H1 (cell line): ENCODE results near the gene GOLGA7B. TPM values are rescaled to one million over a fixed set of nuclear protein-coding genes. Genes with fewer than 3 reads are reported as not detected.

Experiments used
- CTCF ChIA-PET: fragments of 300-600 bp; sonication (Branson Sonifier 250); formaldehyde crosslinking; loops from one replicate; lab custom pipeline; 2021; ENCODE audit not compliant: partially characterized antibody; lab: Charles Lee
- POLR2A ChIA-PET: fragments of 300-600 bp; sonication (Branson Sonifier 250); formaldehyde crosslinking; loops from one replicate; lab custom pipeline; 2021; ENCODE audit warnings: inconsistent platforms; ENCODE audit not compliant: partially characterized antibody; lab: Charles Lee
- DNase-seq, 2 experiments: peaks; one replicate each; pipeline versions ENCODE4 v3.0.0 to v3.0.0-alpha.2; 2010 to 2022; ENCODE audit warnings: low spot score in 2 of 2, low read depth in 1 of 2, mixed read lengths in 1 of 2
- FAIRE-seq: peaks from 2 replicates; lab custom pipeline; 2011; peaks lifted over from hg19 to GRCh38; lab: Jason Lieb, UNC
- H2AFZ ChIP-seq: 2 replicates; pipeline ENCODE4 v1.8.1; 2012; ENCODE audit warnings: low read length, inconsistent platforms
- H2AK5ac ChIP-seq: 2 replicates; pipeline ENCODE4 v1.6.1; 2013; ENCODE audit warnings: low read depth, low read length
- H2BK120ac ChIP-seq: replicated peaks from 2 replicates; pipeline ENCODE3; 2013; ENCODE audit warnings: low read depth, low read length, inconsistent platforms
- H2BK12ac ChIP-seq: 2 replicates; pipeline ENCODE4 v1.6.1; 2013; ENCODE audit warnings: low read depth, low read length
- H2BK15ac ChIP-seq: 2 replicates; pipeline ENCODE4 v1.6.1; 2013; ENCODE audit warnings: low read length
- H2BK20ac ChIP-seq: 2 replicates; pipeline ENCODE4 v1.6.1; 2013; ENCODE audit warnings: low read length
- H2BK5ac ChIP-seq: 2 replicates; pipeline ENCODE4 v1.6.1; 2013; ENCODE audit warnings: low read depth, low read length
- H3K14ac ChIP-seq: 2 replicates; pipeline ENCODE4 v1.6.1; 2013; ENCODE audit warnings: inconsistent platforms; ENCODE audit not compliant: insufficient read length
- H3K18ac ChIP-seq: 2 replicates; pipeline ENCODE4 v1.6.1; 2013; ENCODE audit warnings: low read length; ENCODE audit errors: extremely low read depth
- H3K23ac ChIP-seq: 2 replicates; pipeline ENCODE4 v1.6.1; 2013; ENCODE audit warnings: inconsistent platforms; ENCODE audit not compliant: insufficient read length
- H3K23me2 ChIP-seq: 2 replicates; pipeline ENCODE4 v1.6.1; 2013; ENCODE audit warnings: low read depth, low read length
- H3K27ac ChIP-seq: 2 replicates; pipeline ENCODE4 v1.6.1; 2011; ENCODE audit warnings: low read depth, low read length, inconsistent platforms
- H3K27me3 ChIP-seq, 4 experiments: replicated peaks in 1 of 4; 1 replicate in 1 of 4; 2 replicates in 3 of 4; pipeline versions ENCODE4 v1.6.1 to v1.8.1; 2011 to 2013; ENCODE audit warnings: low read length in 3 of 4, mild to moderate bottlenecking in 3 of 4, inconsistent platforms in 2 of 4, mixed read lengths in 2 of 4, moderate library complexity in 1 of 4; ENCODE audit not compliant: control insufficient read depth in 3 of 4, insufficient read depth in 3 of 4; ENCODE audit errors: extremely low read depth in 1 of 4
- H3K36me3 ChIP-seq, 4 experiments: 2 replicates each; pipeline versions ENCODE4 v1.6.1 to v1.8.1; 2011 to 2013; ENCODE audit warnings: mild to moderate bottlenecking in 4 of 4, low read length in 3 of 4, moderate library complexity in 2 of 4, control low read depth in 1 of 4, inconsistent platforms in 1 of 4; ENCODE audit not compliant: insufficient read depth in 4 of 4, control insufficient read depth in 2 of 4
- H3K4ac ChIP-seq: replicated peaks from 2 replicates; pipeline ENCODE3; 2013; ENCODE audit warnings: low read length, low read depth, mixed read lengths, inconsistent platforms; ENCODE audit not compliant: insufficient read length
- H3K4me1 ChIP-seq, 4 experiments: replicated peaks in 1 of 4; 1 replicate in 1 of 4; 2 replicates in 3 of 4; pipeline versions ENCODE4 v1.6.1 to v1.8.1; 2011 to 2013; ENCODE audit warnings: low read length in 3 of 4, inconsistent platforms in 2 of 4, mixed read lengths in 1 of 4; ENCODE audit not compliant: insufficient read depth in 4 of 4, control insufficient read depth in 3 of 4
- H3K4me2 ChIP-seq, 2 experiments: 2 replicates each; pipeline versions ENCODE4 v1.6.1 to v1.8.1; 2011 to 2013; ENCODE audit warnings: low read depth in 2 of 2, low read length in 2 of 2, control low read depth in 1 of 2, inconsistent platforms in 1 of 2, mild to moderate bottlenecking in 1 of 2; ENCODE audit not compliant: insufficient read depth in 1 of 2
- H3K4me3 ChIP-seq, 4 experiments: fragments of 200-600, 300-600 bp in 1 of 4; sonication (generic), shearing (Covaris generic), sonication (Bioruptor Twin) in 1 of 4; 2 replicates each; pipeline versions ENCODE4 v1.5.1 to v1.8.1; 2011 to 2016; ENCODE audit warnings: low read length in 4 of 4, low read depth in 3 of 4, control low read depth in 2 of 4, inconsistent platforms in 2 of 4, mild to moderate bottlenecking in 2 of 4, mixed read lengths in 1 of 4, moderate library complexity in 1 of 4; ENCODE audit not compliant: insufficient read depth in 2 of 4; ENCODE audit errors: extremely low read depth in 1 of 4
- H3K56ac ChIP-seq: replicated peaks from 2 replicates; pipeline ENCODE3; 2013; ENCODE audit warnings: low read depth, mild to moderate bottlenecking, mixed read lengths, low read length, inconsistent platforms; ENCODE audit not compliant: insufficient read length
- H3K79me1 ChIP-seq: 2 replicates; pipeline ENCODE4 v1.6.1; 2013; ENCODE audit warnings: low read depth, low read length, control low read depth
- H3K79me2 ChIP-seq, 2 experiments: 2 replicates each; pipeline versions ENCODE4 v1.6.1 to v1.8.1; 2012 to 2013; ENCODE audit warnings: low read length in 2 of 2, mild to moderate bottlenecking in 2 of 2, inconsistent platforms in 1 of 2; ENCODE audit not compliant: insufficient read depth in 2 of 2, control insufficient read depth in 1 of 2
- H3K9ac ChIP-seq, 4 experiments: replicated peaks in 1 of 4; 1 replicate in 1 of 4; 2 replicates in 3 of 4; pipeline versions ENCODE4 v1.6.1 to v1.8.1; 2011 to 2013; ENCODE audit warnings: low read depth in 3 of 4, low read length in 3 of 4, control low read depth in 2 of 4, mild to moderate bottlenecking in 2 of 4, moderate library complexity in 2 of 4, inconsistent platforms in 1 of 4; ENCODE audit errors: extremely low read depth in 1 of 4
- H3K9me3 ChIP-seq, 2 experiments: 2 replicates each; pipeline versions ENCODE4 v1.6.1 to v1.8.1; 2012 to 2013; ENCODE audit warnings: mild to moderate bottlenecking in 2 of 2, moderate library complexity in 2 of 2, control low read depth in 1 of 2, inconsistent platforms in 1 of 2, low read depth in 1 of 2, low read length in 1 of 2, mixed read lengths in 1 of 2; ENCODE audit not compliant: insufficient read depth in 2 of 2
- H4K20me1 ChIP-seq, 2 experiments: replicated peaks in 1 of 2; 2 replicates each; pipeline versions ENCODE3 to v1.8.1; 2011 to 2013; ENCODE audit warnings: inconsistent platforms in 2 of 2, low read length in 2 of 2, mild to moderate bottlenecking in 1 of 2; ENCODE audit not compliant: insufficient read depth in 2 of 2, control insufficient read depth in 1 of 2
- H4K5ac ChIP-seq: 2 replicates; pipeline ENCODE4 v1.6.1; 2013; ENCODE audit warnings: low read length, low read depth, mixed read lengths, inconsistent platforms; ENCODE audit not compliant: insufficient read length
- H4K8ac ChIP-seq: 2 replicates; pipeline ENCODE4 v1.8.0; 2013; ENCODE audit warnings: mild to moderate bottlenecking, moderate library complexity, low read length, inconsistent platforms; ENCODE audit not compliant: insufficient read depth; ENCODE audit errors: extremely low read depth
- H4K91ac ChIP-seq: replicated peaks from 2 replicates; pipeline ENCODE3; 2013; ENCODE audit warnings: low read length, mixed read lengths, inconsistent platforms; ENCODE audit not compliant: insufficient read length
- ATF2 ChIP-seq: IDR thresholded peaks from 2 replicates; pipeline ENCODE4 v1.6.1; 2012; ENCODE audit warnings: low read length, inconsistent platforms
- BRCA1 ChIP-seq: IDR thresholded peaks from 2 replicates; pipeline ENCODE4 v1.6.1; 2012; ENCODE audit warnings: low read depth, low read length, improper control_type of control experiment
- CEBPB ChIP-seq: IDR thresholded peaks from 2 replicates; pipeline ENCODE4 v1.6.1; 2012; ENCODE audit warnings: low read depth, low read length
- CHD1 ChIP-seq: IDR thresholded peaks from 2 replicates; pipeline ENCODE4 v1.6.1; 2012; ENCODE audit warnings: low read depth, low read length, improper control_type of control experiment
- CTBP2 ChIP-seq: IDR thresholded peaks from 2 replicates; pipeline ENCODE4 v1.7.0; 2011; ENCODE audit warnings: borderline replicate concordance, mild to moderate bottlenecking, moderate library complexity, mixed read lengths, low read length; ENCODE audit not compliant: insufficient read depth, insufficient read length
- EZH2 ChIP-seq: fragments of 200-600 bp; sonication (generic); IDR thresholded peaks from 2 replicates; pipeline ENCODE4 v1.7.1; 2012; ENCODE audit warnings: low read depth, mild to moderate bottlenecking, moderate library complexity, low read length, inconsistent platforms; ENCODE audit not compliant: severe bottlenecking
- JUND ChIP-seq: IDR thresholded peaks from 2 replicates; pipeline ENCODE4 v1.6.1; 2011; ENCODE audit warnings: mild to moderate bottlenecking, improper control_type of control experiment, low read length
- RAD21 ChIP-seq, 2 experiments: IDR thresholded peaks in 1 of 2; conservative IDR thresholded peaks in 1 of 2; 2 replicates each; pipeline ENCODE4 v1.6.1; 2011; ENCODE audit warnings: low read depth in 2 of 2, low read length in 2 of 2, improper control_type of control experiment in 1 of 2, inconsistent platforms in 1 of 2, mild to moderate bottlenecking in 1 of 2, moderate library complexity in 1 of 2
- RBBP5 ChIP-seq: IDR thresholded peaks from 2 replicates; pipeline ENCODE4 v1.7.1; 2012; ENCODE audit warnings: low read depth, mild to moderate bottlenecking, inconsistent platforms, low read length, moderate library complexity, borderline replicate concordance
- RXRA ChIP-seq: IDR thresholded peaks from 2 replicates; pipeline ENCODE4 v1.6.1; 2011; ENCODE audit warnings: low read depth, mild to moderate bottlenecking, low read length, moderate library complexity; ENCODE audit not compliant: insufficient read depth
- SIN3A ChIP-seq, 2 experiments: IDR thresholded peaks in 1 of 2; conservative IDR thresholded peaks in 1 of 2; 2 replicates each; pipeline ENCODE4 v1.6.1; 2011 to 2012; ENCODE audit warnings: low read length in 2 of 2, improper control_type of control experiment in 1 of 2, low read depth in 1 of 2, mild to moderate bottlenecking in 1 of 2
- SIRT6 ChIP-seq: IDR thresholded peaks from one replicate; pipeline ENCODE4 v1.7.1; 2012; ENCODE audit warnings: low read length, inconsistent platforms
- WGBS, 2 experiments: shearing (Covaris generic) in 1 of 2; methylation state at CpG; one replicate each; pipeline versions ENCODE4 v1.1.6 to v1.1.7; 2013 to 2015; ENCODE audit warnings: low lambda C conversion rate in 2 of 2, mixed read lengths in 2 of 2, inconsistent platforms in 1 of 2, low coverage in 1 of 2, missing lambda C conversion rate in 1 of 2; ENCODE audit not compliant: insufficient replicate concordance in 2 of 2, insufficient coverage in 1 of 2, insufficient read length in 1 of 2; ENCODE audit errors: extremely low coverage in 1 of 2, missing lambda C conversion rate in 1 of 2; 5-methylcytosine and 5-hydroxymethylcytosine counted together
- polyA plus RNA-seq, 7 experiments: library from polyadenylated mRNA; depleted of rRNA in 3 of 7; stranded (reverse) in 5 of 7; unstranded in 2 of 7; fragments of >200 nt in 5 of 7; fragments of 200-250 nt in 2 of 7; gene quantifications; 1 replicate in 5 of 7; 2 replicates in 1 of 7; 4 replicates in 1 of 7; pipeline versions ENCODE4 v1.2.1 to v1.2.3, GENCODE V29; 2011 to 2013; ENCODE audit warnings: missing spikeins in 2 of 7, mixed read lengths in 2 of 7
- total RNA-seq: library from RNA; stranded (reverse); fragmentation: NEBNext Ultra II Directional; extraction: Animal tissue kit (Norgen Biotek cat#: 25700); gene quantifications from 2 replicates; pipeline ENCODE4 v1.2.1, GENCODE V29; 2021

The GOLGA7B gene
- total and polyA plus RNA-seq, 2 of the 8 experiments (the other 6 are each of a cell fraction or from before 2014, with no cell fraction given) = 0.04 to 0.14 TPM

GRCh38 chr10:97875391-97875790 lies 25.7 kb downstream of the GOLGA7B start:
- no peak overlapping the region for H3K14ac ChIP-seq
- H3K4me1 ChIP-seq = peaks cover 2 to 9% (median 3%) of the 10 kb centered on the region in 4 experiments; a peak in 5 of 7 replicates
- H4K91ac ChIP-seq = no peak overlapping the region
- H3K9me3 ChIP-seq = no peaks in the 10 kb centered on the region
- no peak overlapping the region for H2BK15ac ChIP-seq
- no peaks in the 10 kb centered on the region for H3K36me3 ChIP-seq
- no peaks in the 10 kb centered on the region for H3K79me1 ChIP-seq
- H2AFZ ChIP-seq = no peak overlapping the region
- H3K18ac ChIP-seq = no peak overlapping the region
- 88% methylated on average over 7 of the region's 7 CpGs; no CpG with 5 or more reads in 1 of the 2 experiments for WGBS, 2 experiments
- H3K23ac ChIP-seq = no peak overlapping the region
- H2AK5ac ChIP-seq = no peak overlapping the region
- no peak overlapping the region for H3K4me2 ChIP-seq
- H2BK20ac ChIP-seq = no peak overlapping the region
- CTCF ChIA-PET = interaction anchor here (0.7 to 14.5 kb wide), 9 partner anchors 8 to 188 kb away, joined by 3 to 236 read pairs (median 4); partner anchors contain the start of gene AVPI1
- H4K8ac ChIP-seq = no peak overlapping the region
- no peak overlapping the region for H3K27ac ChIP-seq
- H3K56ac ChIP-seq = no peak overlapping the region
- no peaks in the 10 kb centered on the region for H4K20me1 ChIP-seq
- H2BK5ac ChIP-seq = no peak overlapping the region
- H3K4ac ChIP-seq = no peak overlapping the region
- H3K79me2 ChIP-seq = no peaks in the 10 kb centered on the region
- POLR2A ChIA-PET = no interaction called here
- no peak for DNase-seq
- peak overlapping the region; percentile 18; the same call in 1 of the 2 replicates for H2BK12ac ChIP-seq
- FAIRE-seq = no peak
- no peaks in the 10 kb centered on the region for H3K23me2 ChIP-seq
- H4K5ac ChIP-seq = no peak overlapping the region
- no peak overlapping the region for H3K4me3 ChIP-seq
- H3K9ac ChIP-seq = no peak overlapping the region
- no peak overlapping the region for H2BK120ac ChIP-seq
- H3K27me3 ChIP-seq = no peaks in the 10 kb centered on the region
- TF ChIP-seq RBBP5 (no peak), RAD21 (IDR thresholded peaks at IDR 0.05 in 1 of 2, conservative IDR thresholded peaks at IDR 0.05 in 1 of 2; ENCODE audit: low read depth in 2 of 2, low read length in 2 of 2) (no peak), SIRT6 (no peak), BRCA1 (no peak), JUND (no peak), CTBP2 (no peak), EZH2 (no peak), SIN3A (conservative IDR thresholded peaks at IDR 0.05 in 1 of 2, IDR thresholded peaks at IDR 0.05 in 1 of 2; ENCODE audit: low read depth in 1 of 2, low read length in 2 of 2) (no peak), CEBPB (no peak), CHD1 (no peak), ATF2 (no peak), RXRA (no peak)
